ENCODE data around the gene SCUBE1. TPM values are rescaled to one million over a fixed set of nuclear protein-coding genes. Genes with fewer than 3 reads are reported as not detected.

SCUBE1 gene
- total RNA-seq, 1 experiment from 2014 or later, result not detected

- H3K27me3 ChIP-seq (ENCODE audit: control insufficient read depth, insufficient read depth, low read length), result no peaks in the 10 kb centered on the region
- POLR2A ChIA-PET, result no interaction called here
- no peak overlapping the region for H3K27ac ChIP-seq (ENCODE audit: low read length)
- no peaks in the 10 kb centered on the region for H3K4me1 ChIP-seq (ENCODE audit: control insufficient read depth, insufficient read depth, low read length)
- no peak for TF ChIP-seq REST (IDR thresholded peaks at IDR 0.05; ENCODE audit: insufficient read depth in 1 of 2, low read depth in 2 of 2, low read length in 1 of 2)
- no peak for TF ChIP-seq TCF7L2 (IDR thresholded peaks at IDR 0.05; ENCODE audit: low read depth, low read length)
- TF ChIP-seq CTCF (IDR thresholded peaks at IDR 0.05), result no peak
- TF ChIP-seq SIN3A (IDR thresholded peaks at IDR 0.05; ENCODE audit: borderline replicate concordance, insufficient read depth, low read depth, low read length), result no peak
- TF ChIP-seq POLR2AphosphoS5 (IDR thresholded peaks at IDR 0.05; ENCODE audit: low read depth, low read length), result no peak
- H3K9me3 ChIP-seq (ENCODE audit: control insufficient read depth, insufficient read depth, low read depth, low read length), result no peaks in the 10 kb centered on the region
- H3K36me3 ChIP-seq (ENCODE audit: control insufficient read depth, insufficient read depth, low read length), result no peaks in the 10 kb centered on the region
- BruUV-seq (replicated peaks), result no TSS peak
- ATAC-seq, result no peak
- intact Hi-C loops (cut with micrococcal nuclease; ENCODE audit: unreplicated experiment) (no loop called here), in situ Hi-C loops (cut with HindIII; ENCODE audit: low pct_unique_long_range_greater_than_20kb, low sequenced_read_pairs) (no loop called here)
- no peak overlapping the region for H3K4me3 ChIP-seq (ENCODE audit: low read depth in 2 of 2, low read length in 2 of 2)
- CTCF ChIA-PET, result no interaction called here
- DNase-seq (ENCODE audit: low read depth, low spot score), result no peak
These were observed 133.2 kb downstream of the SCUBE1 start for GRCh38 chr22:43209971-43210370.

GRCh38 chr22:43209523-43209890 lies 133.7 kb downstream of the SCUBE1 start:
- POLR2A ChIA-PET, result no interaction called here
- no TSS peak for BruUV-seq (replicated peaks)
- Histone ChIP-seq H3K27ac (ENCODE audit: low read length) (no peak overlapping the region), H3K9me3 (ENCODE audit: control insufficient read depth, insufficient read depth, low read depth, low read length) (no peaks in the 10 kb centered on the region), H3K27me3 (ENCODE audit: control insufficient read depth, insufficient read depth, low read length) (no peaks in the 10 kb centered on the region), H3K36me3 (ENCODE audit: control insufficient read depth, insufficient read depth, low read length) (no peaks in the 10 kb centered on the region), H3K4me3 (ENCODE audit: low read depth in 2 of 2, low read length in 2 of 2) (no peak overlapping the region), H3K4me1 (ENCODE audit: control insufficient read depth, insufficient read depth, low read length) (no peaks in the 10 kb centered on the region)
- in situ Hi-C loops (cut with HindIII; ENCODE audit: low pct_unique_long_range_greater_than_20kb, low sequenced_read_pairs), result no loop called here
- CTCF ChIA-PET, result no interaction called here
- DNase-seq (ENCODE audit: low read depth, low spot score), result no peak
- TF ChIP-seq TCF7L2 (IDR thresholded peaks at IDR 0.05; ENCODE audit: low read depth, low read length) (no peak), REST (IDR thresholded peaks at IDR 0.05; ENCODE audit: insufficient read depth in 1 of 2, low read depth in 2 of 2, low read length in 1 of 2) (no peak), POLR2AphosphoS5 (IDR thresholded peaks at IDR 0.05; ENCODE audit: low read depth, low read length) (no peak)
- intact Hi-C loops (cut with micrococcal nuclease; ENCODE audit: unreplicated experiment), result no loop called here
- ATAC-seq, result no peak
